Hematopoietic multipotent progenitor cell treated with erythropoietin and hydrocortisone succinate and interleukin-3 and kit ligand, for 4 days (in vitro differentiated cells): ENCODE data around the gene CLCNKB.
A peak's percentile ranks its signal among the peaks of the same experiment; 100 is the strongest.
"Not testable (repeated sequence)": the region's sequence is repeated elsewhere in the genome, so short reads cannot be mapped to it uniquely, and the experiment has no call there.

ENCODE experiments used
- DNase-seq: peaks from one replicate; pipeline ENCODE4 v3.0.0-alpha.2; 2015

CLCNKB gene

GRCh38 chr1:16061989-16062686 is 18.6 kb downstream of the CLCNKB start:
- DNase-seq: not testable (repeated sequence)

DNA sequence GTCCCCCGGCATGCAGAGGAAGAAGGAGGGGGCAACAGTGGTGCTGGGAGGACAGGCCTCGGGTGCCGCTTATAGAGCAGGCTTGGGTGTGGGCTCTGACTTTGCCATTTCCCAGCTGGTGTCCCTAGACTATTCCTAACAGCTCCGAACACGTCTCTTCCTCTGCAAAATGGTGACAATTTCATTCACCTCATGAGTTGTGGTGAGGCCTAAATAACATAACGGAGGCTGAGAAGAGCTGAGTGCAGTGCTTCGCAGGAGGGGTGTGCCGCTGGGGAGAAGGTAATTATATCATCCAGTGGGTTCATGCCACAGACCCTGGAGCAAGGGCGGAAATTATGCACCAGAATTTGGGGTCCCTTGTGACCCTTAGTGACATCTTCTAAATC is 19.1 kb downstream of the CLCNKB start:
- DNase-seq: not testable (repeated sequence)

GRCh38 chr1:16063226-16063829 is 19.7 kb downstream of the CLCNKB start:
- no peak for DNase-seq

GRCh38 chr1:16063921-16064320 is 20.3 kb downstream of the CLCNKB start:
- no peak for DNase-seq

- DNase-seq: no peak
Measured at GRCh38 chr1:16064536-16065268, 21.1 kb downstream of the CLCNKB start.

DNA sequence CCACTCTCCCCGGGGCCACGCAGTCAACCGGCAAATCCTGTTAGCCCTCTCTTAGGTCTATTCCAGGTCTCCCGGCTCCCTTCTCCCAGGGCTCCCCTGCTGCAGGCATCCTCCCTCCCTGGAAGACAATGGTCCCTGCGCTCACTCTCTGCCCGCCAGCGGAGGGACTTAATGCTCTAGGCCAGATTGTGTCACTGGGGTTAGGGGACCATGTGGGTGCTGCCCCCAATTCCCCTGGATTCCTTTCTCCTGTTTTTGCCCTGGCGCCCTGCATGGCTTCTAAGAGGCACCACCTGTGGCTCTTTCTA is 21.6 kb downstream of the CLCNKB start:
- no peak for DNase-seq

DNA sequence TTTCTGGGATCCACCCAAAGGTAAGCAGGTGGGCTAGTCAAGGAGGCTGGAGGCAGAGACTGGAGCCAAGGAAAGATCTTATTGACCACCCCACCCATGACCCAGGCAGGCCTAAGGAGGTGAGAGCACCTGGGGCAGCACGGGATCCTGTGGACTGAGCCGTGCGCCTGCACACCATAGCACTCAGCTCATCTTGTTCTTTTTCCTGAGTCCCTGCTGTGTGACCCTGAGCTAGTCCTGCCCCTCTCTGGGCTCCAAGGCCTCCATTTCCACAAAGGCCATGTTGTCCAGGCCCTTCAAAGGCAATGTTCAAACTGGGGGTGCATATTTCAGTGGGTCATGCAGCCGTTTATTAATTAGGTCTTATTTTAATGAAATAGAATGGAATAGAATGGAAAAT is 22.7 kb downstream of the CLCNKB start:
- no peak for DNase-seq

- DNase-seq: no peak
Measured at GRCh38 chr1:16067127-16067768, 23.7 kb downstream of the CLCNKB start.

DNA sequence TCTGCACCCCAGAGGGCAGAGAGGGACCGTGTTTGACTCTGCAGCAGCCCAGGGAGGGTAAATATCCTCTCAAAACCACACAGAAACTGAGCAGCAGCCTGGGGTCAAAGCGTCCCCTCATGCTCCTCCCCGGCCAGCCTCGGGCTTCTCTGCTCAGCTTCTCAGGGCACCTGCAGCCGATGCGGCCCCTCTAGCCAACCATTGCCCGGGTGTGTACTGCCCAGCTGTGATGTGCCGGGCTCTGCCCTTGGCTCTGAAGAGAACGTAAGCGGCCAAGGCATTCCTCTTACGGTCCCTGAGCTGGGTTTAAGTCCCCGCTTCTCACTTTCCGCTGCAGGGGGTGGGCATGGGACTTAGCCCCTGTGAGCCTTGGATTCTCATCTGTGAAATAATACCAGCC is 24.4 kb downstream of the CLCNKB start:
- DNase-seq: no peak

- no peak for DNase-seq
Measured at GRCh38 chr1:16068356-16069270, 25.0 kb downstream of the CLCNKB start.

DNA sequence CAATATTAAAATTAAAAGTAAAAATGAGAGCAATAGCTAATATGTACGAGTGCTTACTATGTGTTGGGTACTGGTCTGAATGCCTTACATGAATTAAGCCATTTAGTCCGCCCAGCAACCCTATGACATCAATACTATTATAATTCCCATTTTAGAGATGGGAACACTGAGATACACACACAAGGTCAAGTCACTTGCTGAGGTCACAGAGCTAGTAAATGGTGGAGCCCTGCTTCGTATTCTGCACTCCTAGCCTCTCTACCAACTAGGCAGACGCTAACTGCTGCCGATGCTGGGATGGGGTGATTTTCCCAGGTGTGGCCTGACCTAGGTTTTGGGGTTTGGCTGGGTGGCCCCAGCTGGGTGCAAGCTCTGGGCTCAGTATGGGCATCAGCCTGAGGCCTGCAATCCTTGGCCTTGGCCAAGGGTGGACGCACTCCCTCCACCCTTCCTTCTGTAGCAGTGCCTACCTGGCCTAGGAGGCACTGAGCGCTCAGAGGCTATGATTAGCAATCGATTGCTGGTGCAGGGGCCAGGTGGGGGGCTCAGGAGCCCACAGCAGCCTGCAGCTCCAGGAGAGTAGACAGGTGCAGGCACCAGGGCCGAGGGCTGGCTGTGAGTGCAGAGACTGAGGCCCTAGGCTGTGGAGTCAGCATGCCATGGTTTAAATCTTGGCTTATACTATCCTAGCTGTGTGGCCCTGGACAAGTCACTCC is 27.2 kb downstream of the CLCNKB start:
- no peak for DNase-seq

DNA sequence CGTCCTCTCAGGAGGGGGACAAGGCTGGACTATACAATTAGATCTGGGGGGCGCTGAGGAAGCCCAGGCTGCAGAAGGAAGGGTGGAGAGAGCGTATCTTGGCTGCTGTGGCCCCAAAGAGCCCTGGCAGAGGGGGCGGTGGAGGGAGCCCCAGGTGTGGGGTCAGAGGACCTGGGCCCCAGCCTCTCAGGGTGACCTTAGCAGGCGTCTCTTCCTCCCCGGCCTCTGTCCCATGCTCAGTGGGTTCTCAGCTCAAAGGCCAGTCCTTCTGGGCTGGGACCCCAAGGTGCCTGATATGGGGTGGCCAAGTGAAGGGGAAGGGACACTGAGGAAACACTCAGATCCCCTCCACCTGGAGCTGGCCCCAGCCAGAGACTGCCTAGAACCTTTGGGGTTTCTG is 28.0 kb downstream of the CLCNKB start:
- no peak for DNase-seq

DNA sequence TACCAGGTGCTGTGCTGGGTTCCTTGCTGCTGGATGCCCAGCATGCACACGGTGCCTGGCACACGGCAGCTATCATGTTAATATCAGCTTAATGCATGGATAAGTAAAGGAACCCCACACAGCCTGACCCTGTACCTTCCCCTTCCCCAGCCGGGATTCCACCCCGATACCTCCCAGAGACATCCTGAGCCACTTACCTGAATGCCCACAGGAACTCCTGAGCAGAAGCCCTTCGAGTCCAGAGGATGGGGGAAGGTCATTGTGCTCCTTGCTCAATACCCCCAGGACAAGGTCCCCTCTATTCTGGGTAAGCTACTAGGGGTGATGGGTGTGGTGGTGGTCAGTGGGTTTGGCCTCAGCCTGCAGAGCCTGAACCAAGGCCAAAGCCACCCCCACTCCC is 28.5 kb downstream of the CLCNKB start:
- no peak for DNase-seq

DNA sequence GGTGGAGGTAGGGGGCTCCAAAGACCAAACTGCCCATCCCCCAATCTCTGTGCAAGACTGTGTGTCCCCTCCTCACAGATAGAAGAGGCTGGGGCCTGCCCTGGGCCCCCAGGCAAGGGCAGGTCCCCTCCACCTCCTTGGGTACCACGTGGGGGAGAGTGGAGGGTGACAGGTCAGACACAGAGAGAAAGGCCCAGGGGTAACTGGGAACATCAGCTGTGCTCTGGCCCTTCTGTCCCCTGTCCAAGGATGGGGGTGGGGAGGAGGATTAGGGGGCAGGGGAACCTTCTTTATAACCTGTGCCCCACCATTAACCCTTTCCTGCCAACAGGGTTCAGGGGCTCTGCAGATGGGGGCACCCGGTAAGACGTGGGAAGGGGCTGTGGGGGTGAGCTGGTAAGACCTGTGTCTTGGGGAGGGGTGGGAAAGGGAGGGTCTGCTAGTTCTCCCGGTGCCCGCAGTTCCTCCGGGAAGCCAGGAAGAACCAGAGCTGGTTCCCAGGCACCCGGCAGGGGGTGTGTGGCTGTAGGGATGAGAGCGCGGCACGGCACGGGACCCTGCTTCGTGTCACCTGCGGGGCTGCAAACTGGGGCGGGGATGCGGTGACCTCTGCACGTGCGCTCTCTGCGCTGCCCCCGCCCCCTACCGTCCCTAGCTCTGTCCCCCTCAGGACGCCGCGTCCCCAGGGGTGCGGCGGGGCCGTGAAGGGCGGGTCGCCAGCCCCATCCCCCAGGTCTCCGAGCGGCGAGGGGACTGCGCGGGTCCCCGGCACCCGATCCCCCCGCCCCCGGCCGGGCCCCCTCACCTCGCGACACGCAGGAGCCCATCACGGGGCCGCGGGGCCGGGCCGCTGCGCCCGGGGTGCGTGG is 29.3 kb downstream of the CLCNKB start:
- no peak for DNase-seq

- DNase-seq: peak; percentile 53
Measured at GRCh38 chr1:16073490-16074119, 30.0 kb downstream of the CLCNKB start, which contains the start of gene FAM131C. FAM131C (minus strand) TSS chr1:16073651; CDS start chr1:16073442, 209 bp downstream.

GRCh38 chr1:16074217-16074616 is 30.6 kb downstream of the CLCNKB start:
- no peak for DNase-seq

DNA sequence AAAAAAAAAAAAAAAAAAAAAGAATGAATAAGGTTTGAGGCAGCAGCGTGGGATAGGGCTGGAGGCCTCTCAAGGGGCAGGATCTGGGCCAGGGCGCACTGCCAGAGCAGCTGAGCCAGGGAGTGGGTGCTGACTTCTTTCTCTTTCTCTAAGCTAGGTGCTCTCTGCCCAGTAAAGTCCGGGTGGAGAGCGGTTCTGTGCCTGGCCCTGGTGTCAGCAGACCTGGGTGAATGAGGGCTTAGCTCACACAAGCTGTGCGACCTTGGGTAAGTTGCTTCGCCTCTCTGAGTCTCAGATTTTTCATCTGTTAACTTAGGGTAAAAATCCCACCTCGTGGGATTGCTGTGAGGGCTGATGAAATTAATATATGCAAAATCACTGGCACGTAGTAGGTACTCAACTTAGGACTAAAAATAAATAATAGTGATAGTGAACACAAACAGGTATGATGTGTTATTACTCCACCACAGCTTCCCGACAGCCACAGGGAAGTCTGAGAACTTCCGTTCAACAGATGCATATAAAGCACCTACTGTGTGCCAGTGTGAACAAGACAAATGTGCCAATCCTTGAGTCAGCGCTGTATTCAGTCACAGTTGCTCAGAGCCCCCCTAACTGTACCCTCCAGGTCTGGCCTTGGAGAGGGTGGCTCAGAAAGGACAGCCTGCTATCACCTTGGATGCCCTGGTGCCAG is 31.9 kb downstream of the CLCNKB start:
- DNase-seq: no peak

GRCh38 chr1:16076031-16076864 is 32.7 kb downstream of the CLCNKB start:
- DNase-seq: no peak

DNA sequence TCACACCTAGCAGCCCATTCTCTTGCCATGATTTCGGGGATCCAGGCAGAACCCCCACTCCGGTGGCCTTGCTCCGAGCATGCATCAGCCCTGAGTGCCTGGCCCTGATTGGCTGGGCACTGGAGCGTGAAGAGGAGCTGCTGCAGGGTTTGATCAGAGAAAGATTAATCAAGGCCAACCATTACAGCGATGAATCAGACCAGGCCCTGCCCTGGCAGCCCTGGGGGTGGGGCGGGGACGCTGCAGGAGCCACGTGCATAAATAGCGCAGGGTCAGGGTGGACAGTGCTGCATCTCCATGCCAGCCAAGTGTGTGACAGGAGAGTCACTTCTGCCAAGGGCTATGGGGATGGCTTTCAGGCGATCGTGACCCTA is 33.3 kb downstream of the CLCNKB start:
- no peak for DNase-seq
